Kidney (tissue), 14 donors: ENCODE data around the gene TAS2R20. TPM values are rescaled to one million over a fixed set of nuclear protein-coding genes. Genes with fewer than 3 reads are reported as not detected.

Experiments
- DNase-seq, 5 donors: peaks; one replicate each; pipeline ENCODE4 v3.0.0-alpha.2; 2013 to 2020
- FAIRE-seq: peaks from 2 replicates; lab custom pipeline; 2012; peaks lifted over from hg19 to GRCh38; lab: Jason Lieb, UNC
- H3K27ac ChIP-seq, 2 donors: one replicate each; pipeline ENCODE4 v1.7.0; 2013; ENCODE audit warnings: low read depth in 2 of 2, low read length in 2 of 2, inconsistent platforms in 1 of 2
- H3K27me3 ChIP-seq: one replicate; pipeline ENCODE4 v1.7.1; 2013; ENCODE audit warnings: low read length, inconsistent platforms; ENCODE audit not compliant: control insufficient read depth, insufficient read depth
- H3K36me3 ChIP-seq, 3 donors: one replicate each; pipeline versions ENCODE4 v1.7.0 to v1.7.1; 2013; ENCODE audit warnings: low read length in 3 of 3, control low read depth in 1 of 3, inconsistent platforms in 1 of 3; ENCODE audit not compliant: insufficient read depth in 3 of 3, control insufficient read depth in 2 of 3
- H3K4me1 ChIP-seq, 3 donors: one replicate each; pipeline versions ENCODE4 v1.7.0 to v1.7.1; 2013; ENCODE audit warnings: low read length in 3 of 3, inconsistent platforms in 1 of 3, low read depth in 1 of 3; ENCODE audit not compliant: control insufficient read depth in 2 of 3, insufficient read depth in 2 of 3
- H3K4me3 ChIP-seq, 3 donors: one replicate each; pipeline versions ENCODE4 v1.7.0 to v1.8.1; 2013; ENCODE audit warnings: low read length in 3 of 3, control low read depth in 1 of 3, inconsistent platforms in 1 of 3
- H3K9ac ChIP-seq, 3 donors: one replicate each; pipeline versions ENCODE4 v1.7.0 to v1.7.1; 2013; ENCODE audit warnings: low read length in 3 of 3, control low read depth in 1 of 3, inconsistent platforms in 1 of 3
- H3K9me3 ChIP-seq, 3 donors: one replicate each; pipeline versions ENCODE4 v1.7.0 to v1.7.1; 2013; ENCODE audit warnings: low read length in 3 of 3, control low read depth in 1 of 3, inconsistent platforms in 1 of 3; ENCODE audit not compliant: control insufficient read depth in 2 of 3, insufficient read depth in 1 of 3
- intact Hi-C: fragments of 100-400 bp; cut with DNase I; formaldehyde crosslinking; loops from one replicate; pipeline ENCODE4 v1.11.1; 2022
- polyA plus RNA-seq: library from polyadenylated mRNA; stranded (reverse); fragments of 350-450 nt; fragmentation: Illumina TruSeq; extraction: RNeasy Lipid Tissue Mini Kit (QIAGEN cat#74804); gene quantifications from one replicate; pipeline ENCODE4 v1.2.3, GENCODE V29; 2014; ENCODE audit warnings: low read depth, low replicate concordance; ENCODE audit not compliant: insufficient read depth
- total RNA-seq: library from RNA; stranded (reverse); fragmentation: NEBNext Ultra II Directional; extraction: Animal tissue kit (Norgen Biotek cat#: 25700); gene quantifications from one replicate; pipeline ENCODE4 v1.2.1, GENCODE V29; 2021
- TF ChIP-seq, protein P1 (sequence below): IDR thresholded peaks from 3 replicates; pipeline ENCODE4 v1.5.1; 2012; ENCODE audit warnings: mild to moderate bottlenecking, moderate library complexity, borderline replicate concordance; ENCODE audit not compliant: insufficient read depth; ENCODE audit errors: extremely low read depth
- donor health status: control.
- donor health status: control.
- donor health status: control.
- donor health status: control.
- donor health status: control.
- donor health status: DM: yes; HTN: yes; CAD: no.
- donor health status: Normal renal cell carcinoma (clear cell type).

TAS2R20 gene
- total and polyA plus RNA-seq, 2 donors from 2014 or later, result 0.47 to 4.1 TPM

DNA sequence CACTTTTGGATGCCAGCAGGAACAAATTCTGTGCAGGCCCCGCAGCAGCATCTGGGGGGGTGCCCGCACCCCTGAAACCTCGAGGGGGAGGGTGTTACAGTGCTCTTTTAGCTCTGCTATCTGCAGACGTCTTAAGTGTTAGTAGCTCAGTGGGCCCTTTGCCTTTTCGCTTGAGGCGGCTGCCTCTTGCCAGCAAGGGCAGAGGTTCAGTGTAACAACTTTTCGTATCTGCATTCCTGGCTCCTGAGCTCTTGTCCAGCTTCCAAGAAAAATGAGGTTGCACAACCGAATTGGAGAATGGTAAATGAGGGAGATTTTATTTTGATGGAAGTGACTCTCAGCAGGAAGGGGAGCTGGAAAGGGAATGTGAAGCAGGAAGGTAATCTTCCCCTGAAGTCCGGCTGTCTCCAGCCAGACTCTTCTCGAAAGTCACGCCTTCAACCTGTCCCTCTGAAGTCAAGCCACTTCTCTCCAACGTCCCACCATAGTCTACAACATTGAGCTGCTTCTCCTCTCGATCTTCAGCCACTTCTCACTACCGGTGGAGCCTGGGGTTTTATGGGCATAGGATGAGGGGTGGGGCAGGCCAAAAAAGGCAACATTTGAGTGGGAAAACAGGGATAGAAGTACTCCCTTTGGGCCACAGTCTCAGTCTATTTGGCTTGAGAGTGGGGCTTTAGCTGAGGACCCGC is 29.2 kb downstream of the TAS2R20 start:
- H3K9me3 ChIP-seq, result no peaks in the 10 kb centered on the region
- H3K4me3 ChIP-seq, result no peak overlapping the region

DNA sequence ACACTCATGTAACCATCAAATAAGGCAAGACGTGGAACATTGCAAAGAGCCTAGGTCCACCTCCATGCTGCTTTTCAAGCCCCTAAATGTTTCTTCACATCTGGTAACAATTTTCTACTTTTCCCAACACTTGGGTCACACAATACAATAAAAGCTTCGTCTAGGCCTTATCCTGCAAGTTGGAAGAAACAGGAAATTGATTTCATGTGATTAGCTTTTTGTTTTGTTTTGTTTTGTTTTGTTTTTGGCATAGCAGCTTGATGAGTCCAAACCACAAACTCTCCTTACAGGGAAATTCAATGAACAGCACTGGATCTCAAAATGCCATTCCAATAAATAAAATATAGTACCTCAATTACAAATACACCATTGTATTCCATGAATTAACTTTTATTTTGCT is 30.7 kb downstream of the TAS2R20 start:
- Histone ChIP-seq H3K27me3 (no peaks in the 10 kb centered on the region), H3K36me3 (no peaks in the 10 kb centered on the region), H3K27ac (no peak overlapping the region), H3K9ac (no peak overlapping the region), H3K4me3 (no peak overlapping the region), H3K9me3 (no peaks in the 10 kb centered on the region), H3K4me1 (peaks cover 0 to 2% (median 0%) of the 10 kb centered on the region in 3 donors)
- FAIRE-seq (no peak), DNase-seq (peak in 2 of 5 donors; percentile 2 to 16)
- TF ChIP-seq, protein P1, sequence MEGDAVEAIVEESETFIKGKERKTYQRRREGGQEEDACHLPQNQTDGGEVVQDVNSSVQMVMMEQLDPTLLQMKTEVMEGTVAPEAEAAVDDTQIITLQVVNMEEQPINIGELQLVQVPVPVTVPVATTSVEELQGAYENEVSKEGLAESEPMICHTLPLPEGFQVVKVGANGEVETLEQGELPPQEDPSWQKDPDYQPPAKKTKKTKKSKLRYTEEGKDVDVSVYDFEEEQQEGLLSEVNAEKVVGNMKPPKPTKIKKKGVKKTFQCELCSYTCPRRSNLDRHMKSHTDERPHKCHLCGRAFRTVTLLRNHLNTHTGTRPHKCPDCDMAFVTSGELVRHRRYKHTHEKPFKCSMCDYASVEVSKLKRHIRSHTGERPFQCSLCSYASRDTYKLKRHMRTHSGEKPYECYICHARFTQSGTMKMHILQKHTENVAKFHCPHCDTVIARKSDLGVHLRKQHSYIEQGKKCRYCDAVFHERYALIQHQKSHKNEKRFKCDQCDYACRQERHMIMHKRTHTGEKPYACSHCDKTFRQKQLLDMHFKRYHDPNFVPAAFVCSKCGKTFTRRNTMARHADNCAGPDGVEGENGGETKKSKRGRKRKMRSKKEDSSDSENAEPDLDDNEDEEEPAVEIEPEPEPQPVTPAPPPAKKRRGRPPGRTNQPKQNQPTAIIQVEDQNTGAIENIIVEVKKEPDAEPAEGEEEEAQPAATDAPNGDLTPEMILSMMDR, result no peak
- intact Hi-C loops, result no loop called here

More for the DNA sequence above, 29.2 kb downstream of the TAS2R20 start:
- peak; percentile 66 for FAIRE-seq
- Histone ChIP-seq H3K4me1 (peaks cover 0 to 2% (median 0%) of the 10 kb centered on the region in 3 donors), H3K27me3 (no peaks in the 10 kb centered on the region), H3K36me3 (no peaks in the 10 kb centered on the region), H3K27ac (no peak overlapping the region), H3K9ac (no peak overlapping the region)
- peak in 2 of 5 donors; percentile 40 to 65 for DNase-seq
- intact Hi-C loops, result no loop called here
- TF ChIP-seq, protein P1, result no peak

DNA sequence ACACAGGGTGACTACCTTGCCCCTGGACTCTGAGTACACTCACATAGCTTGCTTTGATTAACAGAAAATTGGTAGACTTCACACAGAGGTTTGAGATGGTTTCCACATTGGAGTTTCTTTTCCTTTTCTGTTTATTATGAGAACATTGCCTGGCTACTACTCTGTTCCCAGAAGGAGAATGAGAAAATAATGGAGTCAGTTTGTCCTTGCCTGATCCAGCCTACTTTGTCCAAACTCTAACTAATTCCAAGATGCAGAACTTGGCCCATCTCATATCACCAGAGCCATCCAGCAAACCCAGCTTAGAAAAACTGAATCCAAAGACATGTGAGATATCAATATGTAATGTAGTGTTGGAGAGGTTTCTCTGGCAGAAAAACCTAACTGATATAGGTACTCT is 31.8 kb downstream of the TAS2R20 start:
- Histone ChIP-seq H3K4me3 (no peak overlapping the region), H3K9me3 (no peaks in the 10 kb centered on the region), H3K9ac (no peak overlapping the region), H3K36me3 (no peaks in the 10 kb centered on the region), H3K27me3 (no peaks in the 10 kb centered on the region), H3K4me1 (peaks cover 0 to 2% (median 0%) of the 10 kb centered on the region in 3 donors), H3K27ac (no peak overlapping the region)
- intact Hi-C loops, result no loop called here
- FAIRE-seq, result no peak
- no peak for DNase-seq
- TF ChIP-seq, protein P1, result no peak
